AG04449 (cell line): ENCODE data around the gene PDE12.

Experiments used
- CTCF ChIA-PET: fragments of 350-600 bp; formaldehyde crosslinking; extraction: SDS; loops from one replicate; lab custom pipeline; 2021; ENCODE audit warnings: antibody characterized with exemption; lab: Yijun Ruan, JAX
- POLR2A ChIA-PET: fragments of 400-600, 350-600 bp; formaldehyde crosslinking; extraction: SDS; loops from one replicate; lab custom pipeline; 2020; ENCODE audit warnings: antibody characterized with exemption, inconsistent platforms; lab: Yijun Ruan, JAX
- DNase-seq: peaks from one replicate; pipeline ENCODE4 v3.0.0-alpha.2; 2010; ENCODE audit warnings: low read depth, low spot score
- H3K4me3 ChIP-seq: 2 replicates; pipeline ENCODE4 v1.5.1; 2011; ENCODE audit warnings: low read depth, mild to moderate bottlenecking, control low read depth, low read length
- TF ChIP-seq, protein P1 (sequence below): IDR thresholded peaks from one replicate; pipeline ENCODE4 v1.5.1; 2011; ENCODE audit warnings: mild to moderate bottlenecking, moderate library complexity, low read length, control low read depth, inconsistent platforms; ENCODE audit not compliant: insufficient read depth; ENCODE audit errors: missing control alignments

The PDE12 gene

DNA sequence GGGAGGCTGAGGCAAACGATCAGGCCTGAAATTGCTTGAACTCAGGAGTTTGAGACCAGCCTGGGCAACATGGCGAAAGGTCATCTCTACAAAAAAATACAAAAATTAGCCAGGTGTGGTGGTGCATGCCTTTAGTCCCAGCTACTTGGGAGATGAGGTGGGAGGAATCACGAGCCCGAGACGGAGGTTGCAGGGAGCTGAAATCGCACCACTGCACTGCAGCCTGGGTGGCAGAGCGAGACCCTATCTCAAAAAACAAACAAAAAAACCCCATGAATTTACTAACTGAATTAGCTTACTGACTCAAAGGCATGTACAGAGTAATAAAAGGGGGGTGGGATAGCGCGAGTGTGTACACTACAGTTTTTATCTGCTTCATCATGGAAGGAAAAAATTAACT lies 21.7 kb downstream of the PDE12 start:
- POLR2A ChIA-PET = interaction anchor here (0.6 kb wide), 1 partner anchor 22 kb away, joined by 3 read pairs; the partner anchor contains the start of gene PDE12
- DNase-seq = no peak
- CTCF ChIA-PET = interaction anchor here (0.6 to 1.5 kb wide), 6 partner anchors 14 to 276 kb away, joined by 3 to 5 read pairs (median 3); no protein-coding TSS in a partner anchor
- TF ChIP-seq, protein P1, sequence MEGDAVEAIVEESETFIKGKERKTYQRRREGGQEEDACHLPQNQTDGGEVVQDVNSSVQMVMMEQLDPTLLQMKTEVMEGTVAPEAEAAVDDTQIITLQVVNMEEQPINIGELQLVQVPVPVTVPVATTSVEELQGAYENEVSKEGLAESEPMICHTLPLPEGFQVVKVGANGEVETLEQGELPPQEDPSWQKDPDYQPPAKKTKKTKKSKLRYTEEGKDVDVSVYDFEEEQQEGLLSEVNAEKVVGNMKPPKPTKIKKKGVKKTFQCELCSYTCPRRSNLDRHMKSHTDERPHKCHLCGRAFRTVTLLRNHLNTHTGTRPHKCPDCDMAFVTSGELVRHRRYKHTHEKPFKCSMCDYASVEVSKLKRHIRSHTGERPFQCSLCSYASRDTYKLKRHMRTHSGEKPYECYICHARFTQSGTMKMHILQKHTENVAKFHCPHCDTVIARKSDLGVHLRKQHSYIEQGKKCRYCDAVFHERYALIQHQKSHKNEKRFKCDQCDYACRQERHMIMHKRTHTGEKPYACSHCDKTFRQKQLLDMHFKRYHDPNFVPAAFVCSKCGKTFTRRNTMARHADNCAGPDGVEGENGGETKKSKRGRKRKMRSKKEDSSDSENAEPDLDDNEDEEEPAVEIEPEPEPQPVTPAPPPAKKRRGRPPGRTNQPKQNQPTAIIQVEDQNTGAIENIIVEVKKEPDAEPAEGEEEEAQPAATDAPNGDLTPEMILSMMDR = no peak
- no peak overlapping the region for H3K4me3 ChIP-seq

DNA sequence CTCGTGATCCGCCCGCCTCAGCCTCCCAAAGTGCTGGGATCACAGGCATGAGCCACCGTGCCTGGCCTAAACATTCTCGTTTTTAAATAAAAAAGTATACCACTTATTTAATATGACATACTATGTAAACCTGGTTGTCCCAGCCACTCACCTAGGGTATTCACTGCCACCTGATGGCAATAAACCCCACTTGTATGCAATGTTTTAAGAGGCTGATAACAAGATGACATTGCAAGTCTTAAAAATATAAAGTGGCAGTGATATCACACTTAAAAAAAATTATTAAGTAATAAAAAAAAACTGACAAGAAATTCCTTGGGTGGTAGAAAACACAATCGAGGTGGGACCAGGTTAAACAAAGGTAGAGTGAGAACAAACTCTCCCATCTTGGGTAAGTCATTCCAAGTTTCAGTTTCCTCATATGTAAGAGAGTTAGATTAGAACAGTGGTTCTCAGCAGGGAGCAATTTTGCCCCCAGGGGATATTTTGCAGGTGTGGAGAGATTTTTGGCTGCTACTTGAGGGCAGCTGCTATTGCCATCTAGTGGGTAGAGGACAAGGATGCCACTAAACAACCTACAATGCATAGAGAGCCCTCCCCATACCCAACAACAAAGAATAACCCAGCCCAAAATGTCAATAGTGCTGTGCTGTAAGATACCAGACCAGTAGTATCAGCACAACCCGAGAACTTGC lies 26.5 kb downstream of the PDE12 start:
- DNase-seq = no peak
- POLR2A ChIA-PET = interaction anchor here (0.8 kb wide), 1 partner anchor 15 kb away, joined by 3 read pairs; the partner anchor contains the start of gene ARF4
- TF ChIP-seq, protein P1 = no peak

DNA sequence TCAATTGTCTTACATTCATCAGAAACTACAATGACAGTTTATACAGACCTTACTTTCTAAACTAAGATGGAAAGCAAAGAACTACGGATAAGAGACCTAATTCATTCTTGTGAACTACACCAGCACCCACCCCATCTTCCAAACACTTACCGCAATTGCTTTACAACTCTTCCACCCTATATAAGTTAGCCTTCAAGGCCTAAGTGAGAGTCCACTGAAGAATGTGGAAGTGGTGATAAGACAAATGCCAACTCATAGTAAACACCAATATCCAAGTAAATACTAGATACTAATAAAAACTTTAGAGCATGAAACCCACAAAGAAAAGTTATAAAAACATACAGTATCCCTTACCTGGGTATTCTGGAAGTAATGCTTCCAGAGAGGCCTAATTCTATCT lies 27.5 kb downstream of the PDE12 start:
- CTCF ChIA-PET = no interaction called here
- no peak for DNase-seq
- no peak overlapping the region for H3K4me3 ChIP-seq
- TF ChIP-seq, protein P1 = no peak
- POLR2A ChIA-PET = interaction anchor here (0.8 kb wide), 1 partner anchor 14 kb away, joined by 3 read pairs; the partner anchor contains the start of gene ARF4

More for the DNA sequence above, 26.5 kb downstream of the PDE12 start:
- CTCF ChIA-PET = no interaction called here
- no peak overlapping the region for H3K4me3 ChIP-seq

DNA sequence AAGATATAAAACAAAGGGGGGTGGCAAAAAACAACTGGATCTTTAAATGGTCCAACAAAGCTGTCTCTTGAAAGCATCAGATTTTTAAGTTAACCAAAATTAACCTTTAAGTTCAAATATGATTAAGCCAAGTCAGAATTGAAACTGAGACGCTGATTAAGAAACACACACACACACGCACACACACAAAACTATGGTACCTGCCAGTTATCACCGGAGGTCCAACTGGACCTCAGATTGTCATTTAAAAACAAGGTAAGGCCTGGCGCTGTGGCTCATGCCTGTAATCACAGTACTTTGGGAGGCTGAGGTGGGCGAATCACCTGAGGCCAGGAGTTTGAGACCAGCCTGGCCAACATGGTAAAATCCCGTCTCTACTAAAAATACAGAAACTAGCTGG lies 30.7 kb downstream of the PDE12 start:
- POLR2A ChIA-PET = interaction anchor here (1.3 kb wide), 1 partner anchor 11 kb away, joined by 4 read pairs; the partner anchor contains the start of gene ARF4
- CTCF ChIA-PET = interaction anchor here (0.9 to 1.4 kb wide), 2 partner anchors 10 to 266 kb away, joined by 4 read pairs; no protein-coding TSS in a partner anchor
- no peak for DNase-seq
- TF ChIP-seq, protein P1 = no peak
- no peak overlapping the region for H3K4me3 ChIP-seq

DNA sequence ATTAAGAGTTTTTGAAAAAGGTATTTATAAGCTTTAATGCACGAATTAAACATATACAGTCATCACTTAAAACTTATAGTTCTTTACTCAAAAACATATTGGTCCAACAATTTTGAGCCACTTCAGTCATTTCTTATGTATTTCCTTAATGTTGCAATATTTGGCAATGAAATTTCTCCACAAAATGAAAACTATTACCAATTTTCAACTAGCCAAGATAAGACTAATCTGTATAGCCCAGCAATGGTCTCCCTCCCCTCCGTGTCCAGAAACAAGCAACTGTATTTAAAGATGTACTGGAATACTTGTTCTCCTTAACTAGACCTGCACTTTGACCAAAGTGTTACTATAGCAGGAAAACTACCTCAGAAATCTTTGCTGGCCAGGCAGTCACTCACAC lies 31.8 kb downstream of the PDE12 start:
- ChIA-PET POLR2A (no interaction called here), CTCF (no interaction called here)
- DNase-seq = no peak
- H3K4me3 ChIP-seq = no peak overlapping the region
- TF ChIP-seq, protein P1 = no peak

DNA sequence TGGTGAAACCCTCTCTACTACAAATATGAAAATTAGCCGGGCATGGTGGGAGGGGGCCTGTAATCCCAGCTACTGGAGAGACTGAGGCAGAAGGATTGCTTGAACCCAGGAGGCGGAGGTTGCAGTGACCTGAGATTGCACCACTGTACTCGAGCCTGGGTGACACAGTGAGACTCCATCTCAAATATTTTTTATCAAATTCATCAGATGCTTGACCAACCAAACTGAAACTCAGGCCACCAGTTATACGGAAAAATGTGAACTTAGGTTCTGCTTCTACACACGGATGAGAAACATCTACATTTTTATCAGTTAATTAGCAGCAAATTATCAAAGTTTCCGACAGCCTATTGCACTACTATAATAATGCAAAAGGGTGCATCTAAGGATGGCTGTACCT lies 36.2 kb downstream of the PDE12 start:
- TF ChIP-seq, protein P1 = no peak
- ChIA-PET POLR2A (no interaction called here), CTCF (interaction anchor here (1.3 kb wide), 1 partner anchor 14 kb away, joined by 3 read pairs; no protein-coding TSS in a partner anchor)
- H3K4me3 ChIP-seq = no peak overlapping the region
- no peak for DNase-seq
